Stimulated activated CD4-positive, alpha-beta T cell treated with anti-CD3 and anti-CD28 coated beads, Interleukin-4, amount 100 ng/mL, for 48 hours (primary cell): ENCODE results near the gene APOBEC3G.
"Not testable (repeated sequence)": the region's sequence is repeated elsewhere in the genome, so short reads cannot be mapped to it uniquely, and the experiment has no call there.

Experiments
- DNase-seq, 2 donors: peaks; one replicate each; pipeline ENCODE4 v3.0.0-alpha.2; 2020; ENCODE audit warnings: low read depth in 2 of 2

APOBEC3G gene

DNA sequence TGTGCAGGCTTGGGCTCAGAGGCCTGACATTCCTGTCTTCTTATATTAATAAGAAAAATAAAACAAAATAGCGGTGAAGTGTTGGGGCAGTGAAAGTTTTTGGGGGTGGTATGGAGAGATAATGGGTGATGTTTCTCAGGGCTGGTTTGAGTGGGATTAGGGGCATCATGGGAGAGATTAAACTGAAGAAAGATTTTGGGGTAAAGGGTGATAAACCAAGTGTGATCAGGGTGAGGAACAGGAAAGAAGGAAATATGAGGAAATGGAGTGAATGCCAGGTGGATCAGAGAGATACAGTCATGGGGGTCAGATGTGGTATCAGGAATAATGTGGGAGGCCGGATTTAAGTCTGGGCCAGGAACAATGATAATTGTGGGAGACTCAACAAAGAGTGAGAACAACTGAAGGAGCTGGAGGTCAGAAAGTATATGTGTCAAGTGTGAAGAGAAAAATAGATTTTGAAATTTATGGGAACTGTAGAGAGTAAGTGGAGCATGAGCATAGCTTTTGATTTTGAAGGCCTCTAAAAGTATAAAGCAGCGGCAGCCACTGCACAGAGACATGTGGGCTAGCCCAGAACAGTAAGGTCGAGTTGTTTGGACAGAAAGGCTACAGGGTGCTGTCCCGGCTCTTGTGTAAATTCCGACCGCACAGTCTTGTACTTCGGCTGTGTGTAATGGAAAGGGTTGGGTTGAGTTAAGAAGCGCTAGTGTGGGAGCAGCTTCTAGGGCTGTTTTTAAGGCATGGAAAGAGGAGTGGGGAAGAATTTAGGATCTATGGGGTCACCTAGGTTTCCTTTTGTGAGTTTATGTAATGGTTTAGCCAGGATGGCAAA lies 10.4 kb upstream of the APOBEC3G start:
- DNase-seq = not testable (repeated sequence)

- DNase-seq = no peak
Observed at GRCh38 chr22:39068033-39068785, 8.9 kb upstream of the APOBEC3G start.

DNA sequence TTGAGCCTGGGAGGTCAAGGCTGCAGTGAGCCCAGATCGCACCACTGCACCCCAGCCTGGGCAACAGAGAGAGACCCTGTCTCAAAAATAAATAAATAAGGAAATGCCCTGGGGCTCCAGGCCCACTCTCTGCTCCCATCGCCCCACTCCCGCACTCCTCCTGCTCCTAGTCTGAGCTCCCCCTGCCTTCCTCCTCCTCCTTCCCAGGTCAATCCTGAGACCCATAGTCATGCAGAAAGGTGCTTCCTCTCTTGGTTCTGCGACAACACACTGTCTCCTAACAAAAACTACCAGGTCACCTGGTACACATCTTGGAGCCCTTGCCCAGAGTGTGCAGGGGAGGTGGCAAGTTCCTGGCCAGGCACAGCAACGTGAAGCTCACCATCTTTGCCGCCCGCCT lies 6.9 kb upstream of the APOBEC3G start:
- no peak for DNase-seq

DNA sequence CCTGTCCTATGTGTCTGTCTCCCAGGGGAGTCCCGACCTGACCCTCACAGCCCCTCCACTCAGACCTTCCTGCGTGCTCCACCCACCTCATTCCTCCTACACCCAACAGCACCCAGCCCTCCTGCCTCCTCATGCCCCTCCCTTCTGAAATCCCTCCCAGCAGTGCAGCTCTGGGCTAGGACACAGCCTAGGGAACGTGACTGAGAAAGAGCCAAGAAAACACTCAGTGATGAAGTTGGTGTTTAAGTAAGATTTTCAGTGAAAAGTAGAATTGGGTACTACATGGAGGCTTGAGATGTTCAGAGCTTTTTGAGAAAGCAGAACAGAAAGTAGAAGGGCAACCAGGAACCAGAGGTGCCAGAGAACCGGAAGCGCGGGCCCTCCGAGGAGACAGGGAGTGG lies 4.5 kb upstream of the APOBEC3G start:
- DNase-seq = not testable (repeated sequence)

DNA sequence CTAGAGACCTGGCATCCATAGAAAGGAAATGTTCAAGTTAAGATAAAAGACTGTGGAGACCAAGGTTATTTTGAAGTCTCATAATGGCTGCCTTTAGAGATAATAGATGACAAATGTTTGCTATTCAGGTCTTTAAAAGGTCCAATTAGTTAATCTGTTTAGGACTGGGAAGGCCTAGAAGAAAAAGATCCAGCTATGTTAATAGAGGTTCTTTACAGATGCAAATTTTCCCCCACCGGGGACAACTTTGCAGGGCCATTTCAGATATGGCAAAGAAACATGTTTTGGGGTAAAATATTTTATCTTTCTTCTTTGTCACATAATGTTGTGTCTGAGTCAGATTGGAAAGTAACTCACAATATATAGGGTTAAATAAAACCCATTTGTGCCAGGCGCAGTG lies 3.1 kb upstream of the APOBEC3G start:
- no peak for DNase-seq

DNA sequence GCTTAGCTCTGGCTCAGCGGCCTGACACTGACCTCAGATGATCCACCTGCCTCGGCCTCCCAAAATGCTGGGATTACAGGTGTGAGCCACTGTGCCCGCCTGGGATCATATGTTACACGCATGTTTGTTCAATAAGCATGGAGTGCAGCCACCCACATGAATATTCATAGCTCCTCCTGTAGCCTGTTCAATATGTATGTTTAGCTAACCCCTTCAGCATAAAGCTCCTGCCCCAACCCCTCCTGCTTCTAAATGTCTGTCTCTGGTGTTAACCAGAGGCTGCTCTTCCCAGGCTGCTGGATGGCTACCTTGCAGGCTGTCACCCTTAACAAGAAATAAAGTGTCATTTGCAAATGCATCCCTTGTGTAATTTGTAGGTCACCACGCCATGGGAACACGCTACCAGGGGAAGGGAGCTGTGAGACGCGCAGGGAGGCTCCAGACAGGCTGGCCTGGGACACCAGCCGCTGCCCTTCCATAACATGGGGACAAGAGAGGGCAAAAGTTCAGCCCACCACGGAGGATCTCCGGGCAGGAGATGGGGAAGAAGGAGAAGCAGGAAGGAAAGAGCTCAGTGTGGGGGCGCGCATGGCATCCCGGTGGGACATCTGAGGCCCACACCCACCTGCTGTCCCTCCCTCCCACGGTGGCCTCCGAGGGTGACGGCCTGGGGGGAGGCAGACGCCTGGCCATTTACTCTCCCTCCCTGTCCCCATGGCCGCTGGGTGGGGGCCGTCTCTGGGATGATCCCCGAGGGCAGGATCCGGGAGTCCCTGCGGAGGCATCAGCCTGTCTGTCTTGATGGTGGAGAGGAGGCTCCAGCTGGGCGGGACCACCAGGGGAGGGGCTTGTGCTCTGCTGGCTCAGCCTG lies 685 bp upstream of the APOBEC3G start:
- DNase-seq = not testable (repeated sequence)

DNA sequence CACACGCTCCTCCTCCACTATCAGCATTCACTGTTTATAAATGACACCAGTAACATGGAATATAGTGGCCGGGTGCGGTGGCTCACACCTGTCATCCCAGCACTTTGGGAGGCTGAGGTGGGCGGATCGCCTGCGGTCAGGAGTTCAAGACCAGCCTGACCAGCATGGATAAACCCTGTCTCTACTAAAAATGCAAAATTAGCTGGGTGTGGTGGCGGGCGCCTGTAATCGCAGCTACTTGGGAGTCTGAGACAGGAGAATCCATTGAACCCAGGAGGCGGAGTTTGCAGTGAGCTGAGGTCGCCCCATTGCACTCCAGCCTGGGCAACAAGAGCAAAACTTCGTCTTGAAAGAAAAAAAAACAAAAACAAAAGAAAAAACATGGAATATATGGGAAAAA lies 837 bp downstream of the APOBEC3G start:
- DNase-seq = not testable (repeated sequence)

- no peak for DNase-seq
Observed at GRCh38 chr22:39078329-39078728, 1.3 kb downstream of the APOBEC3G start.

DNA sequence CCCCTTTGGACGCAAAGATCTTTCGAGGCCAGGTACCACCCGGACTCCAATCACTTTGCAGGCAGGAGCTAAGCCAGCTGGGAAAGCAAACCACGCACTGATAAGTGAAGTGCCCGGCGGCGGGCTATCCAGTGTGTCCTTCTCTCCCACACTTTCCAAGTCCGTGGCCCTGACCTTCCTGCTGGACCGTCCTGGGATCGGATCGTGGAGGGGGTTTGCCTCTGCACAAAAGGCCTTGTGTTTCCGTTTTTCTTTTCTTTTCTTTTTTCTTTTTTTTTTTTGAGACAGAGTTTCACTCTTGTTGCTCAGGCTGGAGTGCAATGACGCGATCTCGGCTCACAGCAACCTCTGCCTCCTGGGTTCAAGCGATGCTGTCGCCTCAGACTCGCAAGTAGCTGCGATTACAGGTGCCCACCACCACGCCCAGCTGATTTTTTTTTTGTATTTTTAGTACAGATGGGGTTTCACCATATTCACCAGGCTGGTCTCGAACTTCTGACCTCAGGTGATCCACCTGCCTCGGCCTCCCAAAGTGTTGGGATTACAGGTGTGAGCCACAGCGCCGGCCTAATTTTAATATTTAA lies 2.1 kb downstream of the APOBEC3G start:
- DNase-seq = not testable (repeated sequence)

DNA sequence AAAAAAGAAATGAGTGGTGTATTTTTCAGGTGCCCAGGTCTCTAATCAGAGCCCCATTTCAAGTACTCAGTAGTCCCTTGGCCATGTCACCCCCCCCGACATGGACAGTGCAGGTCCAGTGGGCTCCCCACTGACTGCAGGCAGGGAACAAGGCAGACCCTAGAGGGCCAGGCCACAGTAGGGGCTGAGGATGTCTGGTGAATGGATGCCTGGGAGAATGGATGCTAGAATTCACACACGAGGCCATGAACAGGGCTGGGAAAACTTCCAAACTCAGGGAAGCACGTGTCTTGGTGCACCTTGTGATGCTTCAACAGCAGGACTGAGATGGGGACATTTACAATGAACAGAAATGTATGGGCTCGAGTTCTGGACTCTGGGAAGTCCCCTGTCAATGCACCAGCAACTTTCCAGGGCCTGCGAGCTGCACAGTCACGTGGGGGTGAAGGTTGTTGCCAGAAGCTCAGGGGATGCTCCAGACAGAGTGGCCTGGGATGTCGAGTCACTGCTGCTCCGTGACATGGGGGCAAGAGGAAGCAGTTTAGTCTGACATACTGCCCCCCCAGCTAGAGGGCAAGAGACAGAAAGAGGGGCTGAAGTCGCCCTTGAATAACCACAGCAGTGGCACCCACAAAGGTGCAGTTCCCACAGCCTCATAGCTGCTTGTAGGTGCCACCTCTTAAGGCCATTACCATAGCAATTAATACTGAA lies 3.1 kb downstream of the APOBEC3G start:
- no peak for DNase-seq

DNA sequence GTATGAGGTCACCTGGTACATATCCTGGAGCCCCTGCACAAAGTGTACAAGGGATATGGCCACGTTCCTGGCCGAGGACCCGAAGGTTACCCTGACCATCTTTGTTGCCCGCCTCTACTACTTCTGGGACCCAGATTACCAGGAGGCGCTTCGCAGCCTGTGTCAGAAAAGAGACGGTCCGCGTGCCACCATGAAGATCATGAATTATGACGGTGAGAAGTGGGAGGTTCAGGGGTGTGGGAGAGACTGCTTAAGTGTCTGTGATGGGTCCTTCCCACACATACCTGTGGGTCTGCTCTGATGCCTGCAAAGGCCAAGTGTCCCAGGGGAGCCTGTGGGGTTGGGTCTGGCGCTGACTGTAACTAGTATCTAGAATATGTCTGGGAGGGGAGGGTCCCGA lies 3.9 kb downstream of the APOBEC3G start:
- no peak for DNase-seq

DNA sequence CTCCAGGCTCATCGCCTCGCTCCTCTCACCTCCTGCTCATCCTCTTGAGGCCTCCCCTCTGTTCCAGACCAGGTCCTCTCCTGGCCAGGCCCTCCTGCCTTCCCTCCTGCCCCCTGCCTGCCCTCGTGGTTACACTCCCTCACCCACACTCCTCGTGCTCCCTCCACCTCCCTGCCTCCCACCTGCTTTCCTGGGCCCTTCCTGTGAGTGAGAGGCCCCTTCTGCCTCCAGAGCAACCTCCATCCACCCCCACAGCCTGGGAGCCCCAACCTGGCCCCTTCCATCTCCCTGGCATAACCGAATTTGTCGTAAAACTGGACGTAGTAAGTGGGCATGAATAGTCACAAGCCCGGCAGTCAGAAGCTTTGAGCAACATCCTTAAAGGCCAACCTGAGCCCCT lies 4.5 kb downstream of the APOBEC3G start:
- no peak for DNase-seq

DNA sequence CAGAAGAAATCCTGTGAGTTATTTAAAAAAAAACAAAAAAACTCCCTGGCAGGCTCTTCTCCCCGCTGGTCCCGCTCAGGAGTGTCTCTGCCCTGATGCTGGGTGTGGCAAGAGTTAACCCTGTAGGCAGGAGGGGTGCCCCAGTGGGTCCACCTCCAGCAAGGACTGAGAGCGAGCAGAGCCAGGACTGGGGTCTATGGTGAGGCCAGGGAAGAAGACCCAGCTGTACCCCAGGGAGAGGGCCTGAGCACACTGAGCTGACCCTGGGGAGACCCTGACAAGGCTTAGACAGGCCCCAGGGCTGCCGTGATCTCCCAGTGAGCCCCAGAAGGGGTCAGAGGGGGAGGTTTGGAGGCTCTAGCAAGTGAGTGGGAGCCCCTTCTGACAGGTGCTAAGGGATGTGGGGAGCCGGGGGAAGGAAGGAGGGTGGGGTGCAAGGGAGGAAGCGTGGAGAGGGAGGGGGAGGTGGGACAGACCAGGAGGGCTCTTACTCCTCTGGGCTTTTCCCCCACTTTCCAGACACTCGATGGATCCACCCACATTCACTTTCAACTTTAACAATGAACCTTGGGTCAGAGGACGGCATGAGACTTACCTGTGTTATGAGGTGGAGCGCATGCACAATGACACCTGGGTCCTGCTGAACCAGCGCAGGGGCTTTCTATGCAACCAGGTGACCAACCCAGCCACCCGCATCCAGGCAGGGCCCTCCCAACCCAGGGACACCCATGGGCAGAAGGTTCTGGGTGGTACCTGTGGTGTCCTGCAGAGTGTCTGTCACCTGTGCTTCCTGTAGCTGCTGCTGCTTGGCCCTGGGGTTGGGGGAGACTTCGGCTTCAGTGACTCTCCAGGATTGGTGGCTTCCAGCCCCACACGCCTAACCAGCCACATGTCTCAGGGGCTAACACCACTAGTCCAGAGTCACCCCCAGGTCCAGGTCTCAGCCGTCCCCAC lies 6.4 kb downstream of the APOBEC3G start:
- DNase-seq = no peak

DNA sequence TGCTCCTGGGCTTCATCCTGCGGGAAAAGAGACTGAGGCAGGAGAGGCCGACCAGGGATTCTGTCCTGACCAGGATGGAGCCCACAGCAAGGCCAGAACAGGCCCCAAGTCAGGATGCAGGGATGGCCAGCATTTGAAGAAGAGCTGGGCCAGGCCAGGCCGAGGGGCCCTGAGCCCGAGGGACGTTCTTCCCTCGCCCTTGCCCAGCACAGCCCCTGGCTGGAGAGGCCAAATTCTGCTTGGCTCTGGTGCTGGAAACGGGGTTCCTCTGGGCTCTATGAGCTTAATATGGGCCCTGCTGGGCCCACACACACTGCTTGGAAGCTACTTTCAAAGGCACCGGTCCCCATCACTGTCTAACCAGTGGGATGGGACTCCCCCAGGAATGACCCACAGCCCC lies 7.6 kb downstream of the APOBEC3G start:
- DNase-seq = no peak

DNA sequence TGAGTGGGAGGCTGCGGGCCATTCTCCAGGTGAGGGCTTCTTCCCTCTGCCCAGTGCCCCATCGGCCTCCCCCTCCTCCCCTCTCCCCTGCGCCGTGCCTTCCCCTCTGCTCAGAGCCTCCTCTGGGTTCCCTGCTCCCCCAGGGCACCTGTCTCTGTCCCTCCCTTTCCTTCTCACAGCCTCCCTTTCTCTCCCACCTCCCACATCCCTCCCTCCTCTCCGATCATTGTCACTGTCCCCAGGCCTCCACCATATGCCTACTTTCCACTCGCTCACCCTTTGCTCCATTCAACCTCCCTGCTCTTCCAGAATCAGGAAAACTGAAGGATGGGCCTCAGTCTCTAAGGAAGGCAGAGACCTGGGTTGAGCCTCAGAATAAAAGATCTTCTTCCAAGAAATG lies 10.0 kb downstream of the APOBEC3G start:
- DNase-seq = no peak

- DNase-seq = no peak
Observed at GRCh38 chr22:39087881-39088684, 11.0 kb downstream of the APOBEC3G start.

- DNase-seq = no peak
Observed at GRCh38 chr22:39088685-39089032, 11.6 kb downstream of the APOBEC3G start.

- DNase-seq = no peak
Observed at GRCh38 chr22:39089928-39090327, 12.9 kb downstream of the APOBEC3G start.

DNA sequence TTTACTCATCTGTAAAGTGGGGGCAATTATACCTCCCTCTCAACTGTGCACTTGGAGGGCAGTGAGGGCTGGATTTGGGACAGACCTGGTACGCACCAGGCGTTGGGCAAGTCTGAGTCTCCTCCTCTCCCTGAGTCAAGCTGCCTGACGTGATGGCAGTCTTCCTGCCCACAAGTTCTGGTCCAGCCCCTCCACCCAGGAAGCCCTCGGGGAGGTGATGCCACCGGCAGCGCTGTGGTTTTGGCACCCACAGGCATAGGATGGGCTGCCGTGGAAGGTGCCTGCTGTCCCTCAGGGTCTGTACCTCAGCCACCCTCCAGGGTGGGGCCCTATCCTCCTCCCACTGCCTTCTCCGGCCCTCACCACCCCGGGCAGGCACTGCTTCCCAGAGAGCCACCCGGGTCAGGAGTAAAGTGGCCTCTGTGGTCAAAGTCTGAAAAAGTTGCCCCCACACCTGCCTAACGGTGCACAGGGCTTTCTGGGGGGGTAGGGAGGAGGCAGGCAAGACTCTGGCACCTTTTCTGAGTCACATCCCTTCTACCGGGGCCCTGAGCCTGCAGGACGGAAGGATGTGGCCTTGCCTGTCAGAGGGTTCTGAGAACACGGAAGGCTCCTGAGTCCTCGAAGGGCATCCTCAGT lies 13.5 kb downstream of the APOBEC3G start:
- DNase-seq = peak; percentile 62 to 80
